GM18502 (cell line): ENCODE data around the gene PSMD3.

ENCODE experiments used
- ATAC-seq: cut with Tn5 transposase; IDR thresholded peaks from one replicate; pipeline ENCODE4 v1.9.1; 2021; ENCODE audit warnings: mild to moderate bottlenecking; ENCODE audit not compliant: unreplicated experiment, poor library complexity

PSMD3 gene

DNA sequence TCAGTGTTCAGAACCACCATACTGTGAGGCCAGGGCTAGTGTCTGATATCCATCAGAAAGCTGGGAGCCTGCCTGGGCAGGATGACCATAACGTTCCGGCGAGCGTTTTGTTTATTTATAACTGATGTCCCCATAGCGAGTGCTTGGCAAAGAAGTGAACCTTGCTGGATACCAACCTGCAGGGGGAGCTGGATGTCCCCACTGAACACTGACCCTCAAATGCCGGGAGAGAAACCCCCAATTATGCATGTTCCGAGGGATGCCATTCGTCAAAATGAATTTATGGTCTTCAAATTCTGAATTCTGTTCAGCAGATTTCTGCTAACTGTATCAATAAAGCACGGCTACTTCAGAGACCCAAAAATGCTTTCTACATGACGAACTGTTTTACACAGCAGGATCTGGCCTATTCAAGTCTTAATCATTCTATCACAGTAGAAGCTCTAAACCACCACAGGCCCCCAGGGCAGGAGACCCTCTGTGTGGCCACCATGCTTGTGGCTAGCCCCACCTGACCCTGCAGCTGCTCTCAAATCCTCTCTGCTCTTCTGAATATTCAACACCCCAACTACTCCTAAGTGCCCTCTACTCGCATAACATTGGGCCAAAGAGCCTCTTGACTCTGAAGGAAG, 58.4 kb downstream of the PSMD3 start:
- ATAC-seq: no peak

DNA sequence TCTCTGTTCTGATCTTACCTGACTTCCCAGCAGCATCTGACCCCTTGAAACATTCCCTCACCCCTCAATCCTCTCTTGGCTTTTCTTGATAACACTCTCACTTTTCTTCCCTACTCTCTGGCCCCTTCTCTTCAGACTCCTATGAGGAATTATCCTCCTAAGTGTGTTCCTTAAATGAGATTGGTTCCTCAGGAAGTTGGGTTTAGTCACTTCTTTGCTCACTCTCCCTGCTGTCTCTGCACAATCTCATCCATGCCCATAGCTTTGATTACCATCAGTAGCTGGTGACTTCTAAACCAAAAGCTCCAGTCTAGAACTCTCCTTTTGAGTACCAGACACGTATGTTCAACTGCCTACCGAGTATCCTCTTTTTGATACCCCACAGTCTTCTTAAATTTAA, 60.6 kb downstream of the PSMD3 start:
- no peak for ATAC-seq
